GM12878 (cell line): ENCODE results near the gene INTS7. TPM values are rescaled to one million over a fixed set of nuclear protein-coding genes. Genes with fewer than 3 reads are reported as not detected.

Experiments
- ATAC-seq: fragments of 200-7000 bp; cut with Tn5 transposase; 3 replicates; pipeline ENCODE4 v1.9.1; 2020; ENCODE audit warnings: mild to moderate bottlenecking, moderate library complexity
- BruUV-seq: library from RNA; stranded (reverse); fragments of 400-500 nt; replicated peaks from 2 replicates; lab custom pipeline; 2021; lab: Mats Ljungman, UMichigan
- CTCF ChIA-PET: fragments of 300-600 bp; sonication (Branson Sonifier 250); formaldehyde crosslinking; extraction: SDS; loops from one replicate; lab custom pipeline; 2021; ENCODE audit warnings: inconsistent platforms; lab: Yijun Ruan, JAX
- POLR2A ChIA-PET: fragments of 350-600 bp; formaldehyde crosslinking; extraction: SDS; loops from one replicate; lab custom pipeline; 2021; ENCODE audit warnings: inconsistent platforms; lab: Charles Lee
- RAD21 ChIA-PET: fragments of 300-600 bp; sonication (Branson Sonifier 250); formaldehyde crosslinking; loops from one replicate; lab custom pipeline; 2023; ENCODE audit warnings: antibody characterized with exemption; ENCODE audit not compliant: unreplicated experiment; lab: Charles Lee
- SMC1A ChIA-PET: fragments of 300-600 bp; sonication (Branson Sonifier 250); formaldehyde crosslinking; loops from one replicate; lab custom pipeline; 2023; ENCODE audit not compliant: unreplicated experiment, uncharacterized antibody; lab: Charles Lee
- DNase-seq: peaks from one replicate; pipeline ENCODE4 v3.0.0-alpha.2; 2011; ENCODE audit warnings: low read depth, low spot score
- FAIRE-seq: peaks from 3 replicates; lab custom pipeline; 2011; peaks lifted over from hg19 to GRCh38; lab: Jason Lieb, UNC
- H2AFZ ChIP-seq: 2 replicates; pipeline ENCODE4 v1.6.0; 2011; ENCODE audit warnings: low read depth, low read length, control low read depth; ENCODE audit not compliant: control insufficient read depth
- H3K27ac ChIP-seq: 2 replicates; pipeline ENCODE4 v1.5.1; 2011; ENCODE audit warnings: control low read depth; ENCODE audit not compliant: control insufficient read depth, insufficient read depth
- H3K27me3 ChIP-seq, 2 experiments: replicated peaks in 1 of 2; 2 replicates each; pipeline versions ENCODE4 v1.6.0 to v1.6.1; 2011; ENCODE audit warnings: low read length in 1 of 2; ENCODE audit not compliant: control insufficient read depth in 2 of 2, insufficient read depth in 2 of 2
- H3K36me3 ChIP-seq, 2 experiments: 2 replicates each; pipeline ENCODE4 v1.5.1; 2011; ENCODE audit warnings: low read length in 1 of 2; ENCODE audit not compliant: control insufficient read depth in 2 of 2, insufficient read depth in 2 of 2
- H3K4me1 ChIP-seq: 2 replicates; pipeline ENCODE4 v1.6.1; 2011; ENCODE audit warnings: mild to moderate bottlenecking, low read length, moderate library complexity, mixed read lengths; ENCODE audit not compliant: control insufficient read depth, insufficient read depth
- H3K4me2 ChIP-seq: 2 replicates; pipeline ENCODE4 v1.6.0; 2011; ENCODE audit warnings: control low read depth; ENCODE audit not compliant: control insufficient read depth, insufficient read depth
- H3K4me3 ChIP-seq: fragments of 200-600 bp; sonication (generic); 2 replicates; pipeline ENCODE4 v1.5.1; 2016
- H3K79me2 ChIP-seq: 2 replicates; pipeline ENCODE4 v1.6.0; 2011; ENCODE audit warnings: low read length; ENCODE audit not compliant: control insufficient read depth, insufficient read depth
- H3K9ac ChIP-seq: 2 replicates; pipeline ENCODE4 v1.8.0; 2011; ENCODE audit warnings: low read length, control low read depth, mixed read lengths; ENCODE audit not compliant: control insufficient read depth, insufficient read depth
- H3K9me3 ChIP-seq: replicated peaks from 3 replicates; pipeline ENCODE4 v1.5.1; 2011; ENCODE audit warnings: mild to moderate bottlenecking, low read length; ENCODE audit not compliant: control insufficient read depth, insufficient read depth
- H4K20me1 ChIP-seq: 2 replicates; pipeline ENCODE4 v1.6.0; 2011; ENCODE audit not compliant: control insufficient read depth, insufficient read depth
- BCL11A ChIP-seq: IDR thresholded peaks from 2 replicates; pipeline ENCODE4 v1.6.1; 2011; ENCODE audit warnings: low read depth, low read length
- BRCA1 ChIP-seq: IDR thresholded peaks from 2 replicates; pipeline ENCODE4 v1.6.1; 2011; ENCODE audit warnings: low read depth, low read length, improper control_type of control experiment
- CBX5 ChIP-seq: sonication (generic); IDR thresholded peaks from 2 replicates; pipeline ENCODE4 v1.6.1; 2016; ENCODE audit warnings: low read depth, moderate library complexity, mild to moderate bottlenecking, inconsistent platforms
- DPF2 ChIP-seq: fragments of 450-650 bp; IDR thresholded peaks from 2 replicates; pipeline ENCODE4 v1.6.1; 2017; ENCODE audit warnings: mild to moderate bottlenecking
- HDAC6 ChIP-seq: fragments of 200-600 bp; sonication (generic); IDR thresholded peaks from one replicate; pipeline ENCODE4 v1.8.0; 2017; ENCODE audit warnings: antibody characterized with exemption; ENCODE audit not compliant: unreplicated experiment
- HDGF ChIP-seq: fragments of 450-650 bp; IDR thresholded peaks from 2 replicates; pipeline ENCODE4 v1.6.1; 2016; ENCODE audit warnings: antibody characterized with exemption
- MTA2 ChIP-seq: fragments of 450-650 bp; IDR thresholded peaks from 2 replicates; pipeline ENCODE4 v1.6.1; 2016; ENCODE audit warnings: low read depth, mild to moderate bottlenecking, moderate library complexity
- MTA3 ChIP-seq: IDR thresholded peaks from 2 replicates; pipeline ENCODE4 v1.6.1; 2012; ENCODE audit warnings: low read length, inconsistent platforms, borderline replicate concordance
- NBN ChIP-seq: fragments of 450-650 bp; IDR thresholded peaks from 2 replicates; pipeline ENCODE4 v1.6.1; 2016
- RAD21 ChIP-seq: IDR thresholded peaks from 2 replicates; pipeline ENCODE4 v1.6.1; 2011; ENCODE audit warnings: mild to moderate bottlenecking, low read depth, low read length, moderate library complexity; ENCODE audit not compliant: insufficient read depth
- STAT1 ChIP-seq: fragments of 450-650 bp; conservative IDR thresholded peaks from 2 replicates; pipeline ENCODE4 v1.6.1; 2014; ENCODE audit warnings: antibody characterized with exemption, mild to moderate bottlenecking
- TBL1XR1 ChIP-seq: IDR thresholded peaks from 2 replicates; pipeline ENCODE4 v1.6.1; 2012; ENCODE audit warnings: low read depth, low read length, improper control_type of control experiment
- ZBED1 ChIP-seq: IDR thresholded peaks from 2 replicates; pipeline ENCODE4 v1.6.1; 2016; ENCODE audit warnings: borderline replicate concordance
- WGBS: methylation state at CpG from one replicate; pipeline ENCODE4 v1.1.6; 2016; ENCODE audit warnings: low lambda C conversion rate; ENCODE audit not compliant: insufficient replicate concordance, insufficient coverage; ENCODE audit errors: missing lambda C conversion rate; 5-methylcytosine and 5-hydroxymethylcytosine counted together
- in situ Hi-C: fragments of 300-500 bp; cut with MboI; formaldehyde crosslinking; loops from 9 replicates; pipeline ENCODE4 v1.14.3; 2018; ENCODE audit warnings: mixed read lengths
- intact Hi-C: fragments of 100-400 bp; cut with micrococcal nuclease; formaldehyde crosslinking; loops from one replicate; pipeline ENCODE4 v1.14.2; 2022; ENCODE audit not compliant: unreplicated experiment
- polyA plus RNA-seq, 11 experiments: library from polyadenylated mRNA; depleted of rRNA in 4 of 11; unstranded in 6 of 11; stranded (reverse) in 5 of 11; fragments of >200 nt; fragmentation: Nextera tagmentation in 4 of 11; fragmentation: Illumina TruSeq in 1 of 11; extraction: Ambion mirVana in 4 of 11; extraction: Trizol in 1 of 11; gene quantifications; 1 replicate in 1 of 11; 2 replicates in 10 of 11; pipeline versions ENCODE4 v1.2.1 to v1.2.3, GENCODE V29; 2011 to 2016; ENCODE audit warnings: inconsistent platforms in 2 of 11, missing spikeins in 2 of 11, low read depth in 1 of 11
- total RNA-seq, 4 experiments: library from RNA; depleted of rRNA in 3 of 4; stranded (reverse); fragments of >200 nt in 3 of 4; fragmentation: Illumina TruSeq in 1 of 4; extraction: Trizol in 1 of 4; gene quantifications; 2 replicates each; pipeline versions ENCODE4 v1.2.1 to v1.2.3, GENCODE V29; 2013 to 2021
- TF ChIP-seq, protein P1 (sequence below): IDR thresholded peaks from 2 replicates; pipeline ENCODE4 v1.6.1; 2012; ENCODE audit warnings: low read depth, low read length, improper control_type of control experiment
- TF ChIP-seq, protein P2 (sequence below): fragments of 450-650 bp; IDR thresholded peaks from 2 replicates; pipeline ENCODE4 v1.6.1; 2016; ENCODE audit warnings: mild to moderate bottlenecking

INTS7 gene
- total and polyA plus RNA-seq, 10 of the 15 experiments (the other 5 are each of a cell fraction or from before 2014, with no cell fraction given): 17.1 to 49.1 (median 26.8) TPM

DNA sequence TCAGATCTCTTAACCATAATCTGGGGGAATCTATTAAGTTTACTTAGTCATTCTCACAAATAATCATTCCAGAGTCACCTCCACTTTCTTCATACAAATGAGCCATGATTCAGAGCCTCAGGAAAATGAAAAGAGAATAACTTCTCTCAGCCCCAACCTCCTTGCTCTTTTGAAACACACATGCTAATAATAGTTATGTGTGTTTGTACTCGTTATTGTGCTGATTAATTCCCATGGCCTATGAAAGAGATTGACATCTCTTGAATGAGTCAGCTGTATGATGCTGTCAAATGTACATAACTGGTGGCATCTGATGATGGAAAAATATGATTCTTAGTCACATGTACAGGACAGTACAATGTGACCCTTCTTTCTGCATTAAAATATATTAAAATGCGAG is 41.7 kb upstream of the INTS7 start:
- Histone ChIP-seq H3K79me2 (no peaks in the 10 kb centered on the region), H3K9ac (no peak overlapping the region), H3K4me2 (no peak overlapping the region), H3K4me1 (no peaks in the 10 kb centered on the region)
- FAIRE-seq: no peak
- WGBS: 98% methylated on average over 2 of the region's 2 CpGs
- SMC1A ChIA-PET: interaction anchor here (0.9 to 1.4 kb wide), 6 partner anchors 15 to 296 kb away, joined by 3 to 4 read pairs (median 3); no protein-coding TSS in a partner anchor
- TF ChIP-seq, protein P1, sequence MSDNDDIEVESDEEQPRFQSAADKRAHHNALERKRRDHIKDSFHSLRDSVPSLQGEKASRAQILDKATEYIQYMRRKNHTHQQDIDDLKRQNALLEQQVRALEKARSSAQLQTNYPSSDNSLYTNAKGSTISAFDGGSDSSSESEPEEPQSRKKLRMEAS: no peak
- no peak for TF ChIP-seq ZBED1
- no peak for TF ChIP-seq HDGF
- TF ChIP-seq MTA2: no peak
- no peak for TF ChIP-seq TBL1XR1
- TF ChIP-seq HDAC6: no peak
- TF ChIP-seq, all 136 proteins: peak for 0
- no peaks in the 10 kb centered on the region for H3K27me3 ChIP-seq
- no peaks in the 10 kb centered on the region for H3K9me3 ChIP-seq
- BruUV-seq: no TSS peak
- DNase-seq (no peak), ATAC-seq (no peak)
- intact Hi-C loops: no loop called here
- POLR2A ChIA-PET: interaction anchor here (0.5 kb wide), 1 partner anchor 17 kb away, joined by 5 read pairs; no protein-coding TSS in a partner anchor
- CTCF ChIA-PET: interaction anchor here (1.0 to 2.7 kb wide), 5 partner anchors 14 to 380 kb away, joined by 3 to 13 read pairs (median 4); no protein-coding TSS in a partner anchor
- no peaks in the 10 kb centered on the region for H4K20me1 ChIP-seq
- H3K27ac ChIP-seq: no peak overlapping the region
- no peak overlapping the region for H3K4me3 ChIP-seq
- no peak overlapping the region for H2AFZ ChIP-seq
- peaks cover 0 to 16% of the 10 kb centered on the region in 2 experiments for H3K36me3 ChIP-seq
- in situ Hi-C loops: no loop called here
- RAD21 ChIA-PET: interaction anchor here (1.0 kb wide), 2 partner anchors 209 to 379 kb away, joined by 3 read pairs; no protein-coding TSS in a partner anchor

DNA sequence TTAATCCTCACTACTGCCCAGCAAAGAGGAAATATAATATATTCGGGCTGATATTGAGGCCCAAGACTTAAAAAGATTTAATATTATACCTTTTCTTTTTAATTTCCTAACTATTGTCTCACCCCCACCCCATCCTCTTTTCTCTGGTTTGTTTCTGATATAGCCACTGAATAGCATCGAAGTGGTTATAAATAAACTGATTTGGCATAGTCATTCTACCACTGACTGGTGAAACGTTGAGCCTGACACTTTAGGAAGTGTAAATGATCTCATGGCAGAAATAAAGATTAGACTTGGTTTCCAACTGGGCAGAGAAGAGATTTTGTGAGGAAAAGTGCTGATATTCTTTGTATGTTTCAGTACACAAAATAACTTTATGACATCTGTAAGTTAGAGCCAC is 39.5 kb upstream of the INTS7 start:
- Histone ChIP-seq H2AFZ (no peak overlapping the region), H3K4me1 (no peaks in the 10 kb centered on the region), H3K9ac (no peak overlapping the region), H3K9me3 (no peaks in the 10 kb centered on the region), H3K36me3 (peaks cover 0 to 10% of the 10 kb centered on the region in 2 experiments; a peak in 3 of 4 replicates), H3K4me3 (no peak overlapping the region), H4K20me1 (no peaks in the 10 kb centered on the region), H3K27ac (no peak overlapping the region), H3K79me2 (no peaks in the 10 kb centered on the region), H3K27me3 (no peaks in the 10 kb centered on the region), H3K4me2 (no peak overlapping the region)
- ChIA-PET CTCF (interaction anchor here (0.9 to 1.6 kb wide), 2 partner anchors 12 to 381 kb away, joined by 3 to 6 read pairs; no protein-coding TSS in a partner anchor), POLR2A (no interaction called here), SMC1A (interaction anchor here (1.1 to 1.4 kb wide), 2 partner anchors 380 to 394 kb away, joined by 3 read pairs; no protein-coding TSS in a partner anchor), RAD21 (no interaction called here)
- ATAC-seq (no peak), DNase-seq (no peak), FAIRE-seq (no peak)
- WGBS: 80% methylated on average over 3 of the region's 3 CpGs
- intact Hi-C loops (no loop called here), in situ Hi-C loops (loop anchor here (5.0 kb wide), 1 partner anchor 292 kb away; no protein-coding TSS in a partner anchor)
- BruUV-seq: no TSS peak
- TF ChIP-seq RAD21 (no peak), STAT1 (no peak), MTA2 (no peak), MTA3 (no peak), DPF2 (no peak), NBN (no peak), BCL11A (no peak), CBX5 (no peak), TBL1XR1 (no peak), BRCA1 (no peak)
- TF ChIP-seq, protein P2, sequence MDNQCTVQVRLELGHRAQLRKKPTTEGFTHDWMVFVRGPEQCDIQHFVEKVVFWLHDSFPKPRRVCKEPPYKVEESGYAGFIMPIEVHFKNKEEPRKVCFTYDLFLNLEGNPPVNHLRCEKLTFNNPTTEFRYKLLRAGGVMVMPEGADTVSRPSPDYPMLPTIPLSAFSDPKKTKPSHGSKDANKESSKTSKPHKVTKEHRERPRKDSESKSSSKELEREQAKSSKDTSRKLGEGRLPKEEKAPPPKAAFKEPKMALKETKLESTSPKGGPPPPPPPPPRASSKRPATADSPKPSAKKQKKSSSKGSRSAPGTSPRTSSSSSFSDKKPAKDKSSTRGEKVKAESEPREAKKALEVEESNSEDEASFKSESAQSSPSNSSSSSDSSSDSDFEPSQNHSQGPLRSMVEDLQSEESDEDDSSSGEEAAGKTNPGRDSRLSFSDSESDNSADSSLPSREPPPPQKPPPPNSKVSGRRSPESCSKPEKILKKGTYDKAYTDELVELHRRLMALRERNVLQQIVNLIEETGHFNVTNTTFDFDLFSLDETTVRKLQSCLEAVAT: no peak
